GM23248 (cell line): ENCODE measurements around the gene CDAN1.

Source experiments
- EZH2 ChIP-seq: fragments of 200-600 bp; sonication (generic); IDR thresholded peaks from 2 replicates; pipeline ENCODE4 v1.6.1; 2018; ENCODE audit warnings: antibody characterized with exemption, mild to moderate bottlenecking; ENCODE audit not compliant: insufficient read depth, poor library complexity, severe bottlenecking
- EZH2phosphoT487 ChIP-seq: fragments of 200-600 bp; sonication (generic); IDR thresholded peaks from 2 replicates; pipeline ENCODE4 v1.6.1; 2018; ENCODE audit warnings: antibody characterized with exemption, moderate library complexity, mild to moderate bottlenecking, low read depth; ENCODE audit not compliant: insufficient read depth

DNA sequence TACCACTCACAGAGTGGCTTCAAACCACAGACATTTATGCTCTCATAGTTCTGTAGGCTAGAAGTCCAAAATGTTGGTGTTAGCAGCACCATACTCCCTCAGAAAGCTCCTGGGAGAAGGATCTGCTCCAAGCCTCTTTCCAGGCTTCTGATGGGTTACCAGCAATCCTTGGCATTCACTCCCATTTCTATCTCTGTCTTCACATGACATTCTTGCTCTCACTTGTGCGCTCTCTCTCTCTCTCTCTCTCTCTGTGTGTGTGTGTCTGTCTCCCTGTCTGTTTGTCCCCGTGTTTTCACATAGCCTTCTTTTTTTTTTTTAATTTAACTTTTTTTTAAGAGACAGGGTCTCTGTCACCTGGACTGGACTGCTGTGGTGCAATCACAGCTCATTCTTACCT lies 26.3 kb downstream of the CDAN1 start:
- TF ChIP-seq EZH2 (no peak), EZH2phosphoT487 (no peak)
